NOMO-1 (cell line): Measurements from ENCODE around the gene NEURL1.
A peak's percentile ranks its signal among the peaks of the same experiment; 100 is the strongest.
"Not testable (repeated sequence)": the region's sequence is repeated elsewhere in the genome, so short reads cannot be mapped to it uniquely, and the experiment has no call there.

ENCODE experiments used
- DNase-seq, 2 experiments: peaks; one replicate each; lab custom pipeline; 2025; ENCODE audit not compliant: unreplicated experiment in 2 of 2; lab: John Stamatoyannopoulos, UW

The NEURL1 gene

DNA sequence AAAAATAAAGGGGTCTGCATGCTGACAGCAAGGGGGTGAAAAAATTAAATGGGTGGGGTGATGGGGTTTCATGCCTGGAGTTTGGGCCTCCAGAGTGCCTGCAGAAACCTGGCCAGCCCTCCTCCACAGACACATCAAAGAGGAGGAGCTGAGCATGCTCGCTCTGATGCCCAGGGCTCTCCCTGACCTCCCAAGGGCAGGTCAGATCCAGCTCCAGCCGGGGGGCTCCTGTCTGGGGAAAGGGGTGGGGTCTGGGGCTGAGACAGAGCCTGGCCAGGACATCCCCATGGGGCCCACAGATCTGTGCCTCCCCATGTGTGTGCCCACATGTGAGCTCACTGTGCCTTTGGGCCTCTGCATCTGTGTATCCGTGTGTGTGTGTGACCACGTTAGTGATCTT, 33.9 kb upstream of the NEURL1 start:
- DNase-seq, result no peak

DNA sequence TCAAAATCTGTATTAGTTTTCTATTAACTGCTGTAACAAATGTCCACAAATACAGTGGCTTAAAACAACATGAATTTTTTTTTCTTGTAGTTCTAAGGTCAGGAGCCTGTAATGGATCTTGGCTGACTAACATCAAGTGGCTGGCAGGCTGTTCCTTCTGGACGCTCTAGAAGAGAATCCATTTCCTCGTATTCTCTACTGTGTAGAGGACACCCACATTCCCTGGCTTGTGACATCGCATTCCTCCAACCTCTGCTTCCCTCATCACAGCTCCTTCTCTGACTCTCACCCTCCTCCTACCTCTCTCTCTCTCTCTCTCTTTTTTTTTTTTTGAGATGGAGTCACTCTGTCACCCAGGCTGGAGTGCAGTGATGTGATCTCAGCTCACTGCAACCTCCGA, 30.0 kb upstream of the NEURL1 start:
- no peak for DNase-seq

GRCh38 chr10:103465411-103466179, 27.9 kb upstream of the NEURL1 start:
- DNase-seq, result no peak

DNA sequence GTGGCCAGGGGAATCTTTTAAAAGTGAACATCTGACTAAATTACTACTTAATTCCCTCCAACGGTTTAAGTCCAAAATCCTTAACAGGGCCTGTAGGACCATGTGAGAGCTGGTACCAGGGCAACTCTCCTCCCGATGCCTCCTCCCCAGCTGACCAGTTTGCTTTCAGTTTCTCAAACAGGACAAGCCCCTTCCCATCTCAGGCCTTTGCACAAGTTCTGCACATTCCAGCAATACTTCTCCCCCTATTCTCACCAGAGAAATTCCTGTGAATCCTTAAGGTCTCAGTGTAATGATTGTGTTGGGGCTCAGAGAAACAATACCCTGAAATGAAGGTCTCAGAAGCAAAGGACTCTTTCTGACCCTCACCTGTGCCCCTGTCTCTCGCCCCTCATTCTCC, 26.8 kb upstream of the NEURL1 start:
- DNase-seq, result no peak

DNA sequence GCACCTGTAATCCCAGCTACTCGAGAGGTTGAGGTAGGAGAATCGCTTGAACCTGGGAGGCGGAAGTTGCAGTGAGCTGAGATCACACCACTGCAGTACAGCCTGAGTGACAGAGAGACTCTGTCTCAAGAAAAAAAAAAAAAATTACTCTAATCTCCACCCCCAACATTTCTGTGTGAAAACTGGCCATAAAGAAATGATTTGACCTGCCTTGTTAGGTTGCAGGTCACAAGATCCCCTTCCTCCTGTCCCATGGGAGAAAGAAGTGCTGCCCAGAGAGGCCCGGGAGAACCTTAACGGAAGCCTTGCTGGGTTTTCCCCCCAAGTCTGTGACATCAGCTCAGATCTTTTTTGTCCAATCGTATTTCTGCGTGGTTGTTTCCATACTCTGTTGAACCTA, 26.1 kb upstream of the NEURL1 start:
- DNase-seq, result no peak

DNA sequence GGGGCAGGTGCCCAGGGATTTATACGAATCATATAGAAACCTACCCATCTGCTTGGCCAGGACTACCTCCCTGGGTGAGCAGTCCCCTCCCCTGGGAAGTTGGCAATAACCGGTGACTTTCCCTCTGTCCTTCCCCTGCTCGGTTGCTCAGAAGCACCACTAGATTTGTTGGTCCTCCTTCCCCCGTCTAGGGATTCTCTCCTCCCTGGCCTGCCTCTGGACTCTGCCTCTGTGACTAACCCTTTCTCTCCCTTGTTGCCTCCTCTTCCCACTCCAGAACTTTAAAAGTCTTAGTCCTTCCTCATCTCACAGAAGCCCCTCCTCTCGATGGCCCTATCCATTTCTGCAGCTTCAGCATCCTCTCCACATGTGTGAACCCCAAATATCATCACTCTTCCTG, 24.3 kb upstream of the NEURL1 start:
- no peak for DNase-seq

DNA sequence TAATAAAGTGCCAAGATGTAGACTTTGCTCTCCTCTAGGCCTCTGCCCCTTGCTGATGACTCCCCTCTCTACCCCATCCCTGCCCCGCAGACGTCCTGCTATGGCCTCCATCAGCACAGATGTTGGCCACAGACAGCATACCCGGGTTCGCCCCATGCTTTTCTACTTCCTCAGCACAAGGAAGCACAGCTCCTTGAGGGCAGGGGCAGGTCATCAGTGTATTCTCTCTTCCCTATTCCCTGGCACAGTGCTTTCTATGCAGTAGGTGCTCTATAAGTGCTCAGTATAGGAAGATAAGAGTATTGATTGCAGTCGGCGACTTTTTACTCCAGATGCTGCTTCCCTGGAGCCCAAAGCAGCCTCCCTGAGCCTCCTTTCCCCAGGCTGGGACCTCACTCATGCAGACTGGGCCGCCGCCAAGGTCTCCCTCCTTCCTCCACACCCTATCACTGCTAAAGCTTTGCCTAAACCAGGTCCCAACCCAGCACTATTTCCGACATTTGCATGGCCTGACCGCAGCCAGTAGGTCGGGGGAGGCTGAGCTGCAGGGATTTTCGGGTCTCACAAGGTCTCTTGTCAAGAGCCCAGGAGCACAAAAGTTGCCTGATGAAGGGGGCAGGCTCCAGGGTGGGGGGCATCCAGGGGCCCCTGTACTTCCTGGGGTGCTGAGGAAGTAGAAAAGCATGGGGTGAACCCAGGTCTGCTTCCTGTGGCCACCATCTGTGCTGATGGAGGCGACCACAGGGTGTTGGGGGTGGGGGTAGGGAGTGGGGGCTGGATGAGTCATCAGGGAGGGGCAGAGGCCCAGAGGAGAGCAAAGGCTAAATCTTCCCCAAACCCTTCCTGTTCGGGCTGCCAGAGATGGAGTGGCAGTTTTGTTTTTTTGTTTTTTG, 22.5 kb upstream of the NEURL1 start:
- peak; percentile 86 to 90 for DNase-seq

- DNase-seq, result peak; percentile 46 to 80
These were observed 21.5 kb upstream of the NEURL1 start for GRCh38 chr10:103472005-103472404.

DNA sequence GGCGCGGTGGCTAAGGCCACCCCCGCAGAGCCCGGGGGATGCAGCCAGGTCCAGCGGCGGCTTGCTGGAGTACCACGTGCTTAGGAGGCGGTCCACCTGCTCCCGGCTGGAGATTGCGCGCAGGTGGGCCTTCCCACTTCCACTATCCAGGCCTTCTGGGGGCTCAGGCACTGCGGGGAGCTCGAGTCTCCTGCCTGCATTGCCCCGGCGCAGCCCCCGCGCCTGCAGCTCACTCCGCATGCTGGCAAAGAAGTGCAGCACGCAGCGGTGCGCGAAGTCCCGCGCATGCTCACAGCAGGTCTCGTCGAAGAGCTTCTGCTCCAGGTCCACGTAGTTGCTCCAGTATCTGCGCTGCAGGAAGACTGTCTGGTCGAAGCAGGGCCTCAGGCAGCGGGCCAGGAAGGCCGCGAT, 20.2 kb upstream of the NEURL1 start:
- DNase-seq, result no peak

- DNase-seq, result no peak
These were observed 19.4 kb upstream of the NEURL1 start for GRCh38 chr10:103474077-103474476.

DNA sequence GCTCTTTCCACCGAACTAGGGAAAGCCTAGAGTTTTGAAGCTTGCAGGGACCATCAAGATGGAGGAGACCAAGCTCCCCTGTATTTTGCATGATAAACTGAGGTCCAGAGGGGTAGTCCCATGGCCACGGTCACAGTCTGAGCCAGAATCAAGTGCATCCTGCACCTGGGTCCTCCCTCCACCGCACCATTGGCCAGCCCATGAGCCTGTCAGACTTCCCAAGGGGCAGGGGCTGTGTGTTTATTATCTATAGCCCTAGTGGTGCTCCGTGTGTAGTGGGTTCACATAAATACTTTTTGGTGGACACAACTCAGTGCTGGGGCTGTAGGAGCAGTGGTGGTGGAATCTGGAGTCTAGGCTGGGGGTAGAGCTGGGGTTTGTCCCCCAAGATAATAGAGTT, 18.1 kb upstream of the NEURL1 start:
- DNase-seq, result no peak

GRCh38 chr10:103476046-103476768, 17.3 kb upstream of the NEURL1 start:
- peak; percentile 30 to 48 for DNase-seq

DNA sequence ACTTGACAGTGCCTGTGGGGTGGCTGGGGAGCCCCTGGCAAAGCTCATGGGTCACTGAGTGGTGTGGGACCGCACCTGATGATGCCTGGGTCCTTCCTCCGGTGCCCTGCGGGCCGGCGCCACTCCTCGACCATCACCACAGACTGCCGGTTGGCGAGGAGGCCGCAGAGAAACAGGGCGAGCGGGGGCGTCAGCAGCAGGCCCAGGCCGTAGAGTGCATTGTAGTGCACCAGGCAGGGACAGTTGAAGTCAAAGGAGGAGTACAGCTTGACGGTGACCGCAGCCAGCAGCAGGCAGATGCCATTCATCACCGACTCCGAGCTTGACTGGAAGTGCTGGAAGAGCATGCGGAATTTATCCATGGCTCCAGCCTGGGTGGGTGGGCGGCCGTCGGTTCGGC, 14.8 kb upstream of the NEURL1 start:
- no peak for DNase-seq

GRCh38 chr10:103479135-103479534, 14.4 kb upstream of the NEURL1 start, which contains the start of gene CALHM3:
CALHM3 (minus strand) TSS chr10:103479240; CDS start chr10:103479032, 208 bp downstream.
- no peak for DNase-seq

DNA sequence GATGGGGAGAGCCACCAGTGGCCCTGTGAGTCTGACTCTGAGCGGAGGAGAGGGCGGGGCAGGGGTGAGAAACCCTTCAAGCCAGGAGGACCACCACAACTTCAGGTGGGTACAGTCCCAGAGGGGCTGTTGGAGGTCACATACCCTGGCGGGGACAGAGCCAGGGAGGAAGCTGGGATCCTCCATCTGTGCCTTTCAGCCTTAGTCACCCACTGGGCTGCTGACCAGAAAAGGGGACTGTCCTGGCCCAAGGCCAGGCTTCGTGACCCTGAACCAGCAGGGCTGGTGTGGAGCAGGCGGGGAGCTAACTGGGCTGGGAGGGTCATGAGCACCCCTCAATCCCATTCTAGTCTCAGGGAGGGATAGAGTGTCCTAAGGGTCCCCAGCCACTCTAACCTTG, 13.0 kb upstream of the NEURL1 start:
- no peak for DNase-seq

GRCh38 chr10:103481974-103482531, 11.5 kb upstream of the NEURL1 start:
- peak; percentile 63 to 84 for DNase-seq

- DNase-seq, result not testable (repeated sequence)
These were observed 6.7 kb upstream of the NEURL1 start for GRCh38 chr10:103486635-103487409.

GRCh38 chr10:103487410-103487708, 6.1 kb upstream of the NEURL1 start:
- no peak for DNase-seq

DNA sequence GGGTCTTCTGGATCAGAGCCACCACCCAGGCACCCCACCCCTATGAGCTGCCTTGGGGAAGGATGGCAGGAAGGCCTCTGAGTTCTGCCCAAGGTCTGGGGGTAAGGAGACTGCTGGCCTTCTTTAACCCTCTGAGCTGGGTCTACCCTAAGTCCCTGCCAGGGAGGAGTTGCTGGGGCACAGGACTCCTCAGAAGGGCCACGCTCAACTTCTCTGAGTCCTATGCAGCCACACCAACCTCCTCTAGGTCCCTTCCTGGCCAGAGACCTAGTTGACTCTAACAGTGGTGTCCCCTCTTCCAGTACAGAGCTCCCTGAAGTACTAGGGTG, 2.6 kb upstream of the NEURL1 start:
- no peak for DNase-seq

DNA sequence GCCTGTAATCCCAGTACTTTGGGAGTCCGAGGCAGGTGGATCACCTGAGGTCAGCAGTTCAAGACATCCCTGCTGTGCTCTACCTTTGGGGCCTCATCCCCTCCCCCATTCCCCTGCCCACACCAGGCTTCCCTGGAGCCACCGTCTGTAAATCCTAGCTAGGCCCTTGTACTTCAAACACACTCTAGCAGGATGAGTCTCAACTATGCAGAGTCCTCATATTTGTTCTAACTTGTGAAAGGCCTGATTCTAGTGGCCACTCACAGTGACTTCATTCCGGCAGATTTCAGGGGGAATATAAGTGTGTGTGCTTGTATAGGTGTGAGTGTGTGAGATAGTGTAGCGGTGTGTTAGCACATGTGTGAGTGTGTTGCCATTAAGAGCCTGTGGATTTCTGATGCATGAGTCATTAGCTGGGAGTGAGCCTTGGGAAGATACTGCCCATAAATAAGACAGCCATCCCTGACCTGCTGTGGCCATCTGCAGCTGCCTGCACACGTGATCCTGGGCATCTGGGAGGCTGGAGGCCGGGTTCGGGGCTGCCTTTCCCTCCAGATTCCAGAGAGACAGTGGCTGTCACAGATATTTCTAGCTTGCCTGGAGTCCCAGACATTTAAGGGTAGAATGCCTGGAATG, 1.7 kb upstream of the NEURL1 start:
- DNase-seq, result no peak
